ENCODE data around the gene RYR2.

DNA sequence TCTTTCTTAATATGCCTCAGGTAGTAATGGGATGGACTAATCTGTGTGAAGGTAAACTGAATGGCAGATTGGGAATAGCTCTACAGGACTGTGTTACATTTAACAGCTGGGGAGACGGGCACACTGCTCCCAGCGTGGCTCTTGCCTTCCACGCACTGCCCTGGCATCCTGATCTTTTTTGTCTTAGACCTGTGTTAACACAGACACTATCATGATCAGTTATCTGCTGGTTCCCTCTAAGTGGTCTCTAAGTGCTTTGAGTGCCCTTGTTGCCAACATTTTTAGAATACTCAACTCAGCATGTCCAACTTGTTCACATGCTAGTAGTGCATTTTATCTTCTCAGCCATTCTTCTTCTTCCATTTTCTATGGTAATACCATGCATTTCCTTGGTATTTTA is 208.1 kb downstream of the RYR2 start:
- TF ChIP-seq, protein P1, sequence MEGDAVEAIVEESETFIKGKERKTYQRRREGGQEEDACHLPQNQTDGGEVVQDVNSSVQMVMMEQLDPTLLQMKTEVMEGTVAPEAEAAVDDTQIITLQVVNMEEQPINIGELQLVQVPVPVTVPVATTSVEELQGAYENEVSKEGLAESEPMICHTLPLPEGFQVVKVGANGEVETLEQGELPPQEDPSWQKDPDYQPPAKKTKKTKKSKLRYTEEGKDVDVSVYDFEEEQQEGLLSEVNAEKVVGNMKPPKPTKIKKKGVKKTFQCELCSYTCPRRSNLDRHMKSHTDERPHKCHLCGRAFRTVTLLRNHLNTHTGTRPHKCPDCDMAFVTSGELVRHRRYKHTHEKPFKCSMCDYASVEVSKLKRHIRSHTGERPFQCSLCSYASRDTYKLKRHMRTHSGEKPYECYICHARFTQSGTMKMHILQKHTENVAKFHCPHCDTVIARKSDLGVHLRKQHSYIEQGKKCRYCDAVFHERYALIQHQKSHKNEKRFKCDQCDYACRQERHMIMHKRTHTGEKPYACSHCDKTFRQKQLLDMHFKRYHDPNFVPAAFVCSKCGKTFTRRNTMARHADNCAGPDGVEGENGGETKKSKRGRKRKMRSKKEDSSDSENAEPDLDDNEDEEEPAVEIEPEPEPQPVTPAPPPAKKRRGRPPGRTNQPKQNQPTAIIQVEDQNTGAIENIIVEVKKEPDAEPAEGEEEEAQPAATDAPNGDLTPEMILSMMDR (IDR thresholded peaks at IDR 0.05): no peak
- no peak for TF ChIP-seq POLR2A (IDR thresholded peaks at IDR 0.05)
